H1 (cell line): ENCODE measurements around the gene SEL1L2. TPM values are rescaled to one million over a fixed set of nuclear protein-coding genes. Genes with fewer than 3 reads are reported as not detected.

Experiments
- CTCF ChIA-PET: fragments of 300-600 bp; sonication (Branson Sonifier 250); formaldehyde crosslinking; loops from one replicate; lab custom pipeline; 2021; ENCODE audit not compliant: partially characterized antibody; lab: Charles Lee
- POLR2A ChIA-PET: fragments of 300-600 bp; sonication (Branson Sonifier 250); formaldehyde crosslinking; loops from one replicate; lab custom pipeline; 2021; ENCODE audit warnings: inconsistent platforms; ENCODE audit not compliant: partially characterized antibody; lab: Charles Lee
- DNase-seq, 2 experiments: peaks; one replicate each; pipeline versions ENCODE4 v3.0.0 to v3.0.0-alpha.2; 2010 to 2022; ENCODE audit warnings: low spot score in 2 of 2, low read depth in 1 of 2, mixed read lengths in 1 of 2
- FAIRE-seq: peaks from 2 replicates; lab custom pipeline; 2011; peaks lifted over from hg19 to GRCh38; lab: Jason Lieb, UNC
- H2AFZ ChIP-seq: 2 replicates; pipeline ENCODE4 v1.8.1; 2012; ENCODE audit warnings: low read length, inconsistent platforms
- H2AK5ac ChIP-seq: 2 replicates; pipeline ENCODE4 v1.6.1; 2013; ENCODE audit warnings: low read depth, low read length
- H2BK120ac ChIP-seq: replicated peaks from 2 replicates; pipeline ENCODE3; 2013; ENCODE audit warnings: low read depth, low read length, inconsistent platforms
- H2BK12ac ChIP-seq: 2 replicates; pipeline ENCODE4 v1.6.1; 2013; ENCODE audit warnings: low read depth, low read length
- H2BK15ac ChIP-seq: 2 replicates; pipeline ENCODE4 v1.6.1; 2013; ENCODE audit warnings: low read length
- H2BK20ac ChIP-seq: 2 replicates; pipeline ENCODE4 v1.6.1; 2013; ENCODE audit warnings: low read length
- H2BK5ac ChIP-seq: 2 replicates; pipeline ENCODE4 v1.6.1; 2013; ENCODE audit warnings: low read depth, low read length
- H3K14ac ChIP-seq: 2 replicates; pipeline ENCODE4 v1.6.1; 2013; ENCODE audit warnings: inconsistent platforms; ENCODE audit not compliant: insufficient read length
- H3K18ac ChIP-seq: 2 replicates; pipeline ENCODE4 v1.6.1; 2013; ENCODE audit warnings: low read length; ENCODE audit errors: extremely low read depth
- H3K23ac ChIP-seq: 2 replicates; pipeline ENCODE4 v1.6.1; 2013; ENCODE audit warnings: inconsistent platforms; ENCODE audit not compliant: insufficient read length
- H3K23me2 ChIP-seq: 2 replicates; pipeline ENCODE4 v1.6.1; 2013; ENCODE audit warnings: low read depth, low read length
- H3K27ac ChIP-seq: 2 replicates; pipeline ENCODE4 v1.6.1; 2011; ENCODE audit warnings: low read depth, low read length, inconsistent platforms
- H3K27me3 ChIP-seq, 4 experiments: replicated peaks in 1 of 4; 1 replicate in 1 of 4; 2 replicates in 3 of 4; pipeline versions ENCODE4 v1.6.1 to v1.8.1; 2011 to 2013; ENCODE audit warnings: low read length in 3 of 4, mild to moderate bottlenecking in 3 of 4, inconsistent platforms in 2 of 4, mixed read lengths in 2 of 4, moderate library complexity in 1 of 4; ENCODE audit not compliant: control insufficient read depth in 3 of 4, insufficient read depth in 3 of 4; ENCODE audit errors: extremely low read depth in 1 of 4
- H3K36me3 ChIP-seq, 4 experiments: 2 replicates each; pipeline versions ENCODE4 v1.6.1 to v1.8.1; 2011 to 2013; ENCODE audit warnings: mild to moderate bottlenecking in 4 of 4, low read length in 3 of 4, moderate library complexity in 2 of 4, control low read depth in 1 of 4, inconsistent platforms in 1 of 4; ENCODE audit not compliant: insufficient read depth in 4 of 4, control insufficient read depth in 2 of 4
- H3K4ac ChIP-seq: replicated peaks from 2 replicates; pipeline ENCODE3; 2013; ENCODE audit warnings: low read length, low read depth, mixed read lengths, inconsistent platforms; ENCODE audit not compliant: insufficient read length
- H3K4me1 ChIP-seq, 4 experiments: replicated peaks in 1 of 4; 1 replicate in 1 of 4; 2 replicates in 3 of 4; pipeline versions ENCODE4 v1.6.1 to v1.8.1; 2011 to 2013; ENCODE audit warnings: low read length in 3 of 4, inconsistent platforms in 2 of 4, mixed read lengths in 1 of 4; ENCODE audit not compliant: insufficient read depth in 4 of 4, control insufficient read depth in 3 of 4
- H3K4me2 ChIP-seq, 2 experiments: 2 replicates each; pipeline versions ENCODE4 v1.6.1 to v1.8.1; 2011 to 2013; ENCODE audit warnings: low read depth in 2 of 2, low read length in 2 of 2, control low read depth in 1 of 2, inconsistent platforms in 1 of 2, mild to moderate bottlenecking in 1 of 2; ENCODE audit not compliant: insufficient read depth in 1 of 2
- H3K4me3 ChIP-seq, 4 experiments: fragments of 200-600, 300-600 bp in 1 of 4; sonication (generic), shearing (Covaris generic), sonication (Bioruptor Twin) in 1 of 4; 2 replicates each; pipeline versions ENCODE4 v1.5.1 to v1.8.1; 2011 to 2016; ENCODE audit warnings: low read length in 4 of 4, low read depth in 3 of 4, control low read depth in 2 of 4, inconsistent platforms in 2 of 4, mild to moderate bottlenecking in 2 of 4, mixed read lengths in 1 of 4, moderate library complexity in 1 of 4; ENCODE audit not compliant: insufficient read depth in 2 of 4; ENCODE audit errors: extremely low read depth in 1 of 4
- H3K56ac ChIP-seq: replicated peaks from 2 replicates; pipeline ENCODE3; 2013; ENCODE audit warnings: low read depth, mild to moderate bottlenecking, mixed read lengths, low read length, inconsistent platforms; ENCODE audit not compliant: insufficient read length
- H3K79me1 ChIP-seq: 2 replicates; pipeline ENCODE4 v1.6.1; 2013; ENCODE audit warnings: low read depth, low read length, control low read depth
- H3K79me2 ChIP-seq, 2 experiments: 2 replicates each; pipeline versions ENCODE4 v1.6.1 to v1.8.1; 2012 to 2013; ENCODE audit warnings: low read length in 2 of 2, mild to moderate bottlenecking in 2 of 2, inconsistent platforms in 1 of 2; ENCODE audit not compliant: insufficient read depth in 2 of 2, control insufficient read depth in 1 of 2
- H3K9ac ChIP-seq, 4 experiments: replicated peaks in 1 of 4; 1 replicate in 1 of 4; 2 replicates in 3 of 4; pipeline versions ENCODE4 v1.6.1 to v1.8.1; 2011 to 2013; ENCODE audit warnings: low read depth in 3 of 4, low read length in 3 of 4, control low read depth in 2 of 4, mild to moderate bottlenecking in 2 of 4, moderate library complexity in 2 of 4, inconsistent platforms in 1 of 4; ENCODE audit errors: extremely low read depth in 1 of 4
- H3K9me3 ChIP-seq, 2 experiments: 2 replicates each; pipeline versions ENCODE4 v1.6.1 to v1.8.1; 2012 to 2013; ENCODE audit warnings: mild to moderate bottlenecking in 2 of 2, moderate library complexity in 2 of 2, control low read depth in 1 of 2, inconsistent platforms in 1 of 2, low read depth in 1 of 2, low read length in 1 of 2, mixed read lengths in 1 of 2; ENCODE audit not compliant: insufficient read depth in 2 of 2
- H4K20me1 ChIP-seq, 2 experiments: replicated peaks in 1 of 2; 2 replicates each; pipeline versions ENCODE3 to v1.8.1; 2011 to 2013; ENCODE audit warnings: inconsistent platforms in 2 of 2, low read length in 2 of 2, mild to moderate bottlenecking in 1 of 2; ENCODE audit not compliant: insufficient read depth in 2 of 2, control insufficient read depth in 1 of 2
- H4K5ac ChIP-seq: 2 replicates; pipeline ENCODE4 v1.6.1; 2013; ENCODE audit warnings: low read length, low read depth, mixed read lengths, inconsistent platforms; ENCODE audit not compliant: insufficient read length
- H4K8ac ChIP-seq: 2 replicates; pipeline ENCODE4 v1.8.0; 2013; ENCODE audit warnings: mild to moderate bottlenecking, moderate library complexity, low read length, inconsistent platforms; ENCODE audit not compliant: insufficient read depth; ENCODE audit errors: extremely low read depth
- H4K91ac ChIP-seq: replicated peaks from 2 replicates; pipeline ENCODE3; 2013; ENCODE audit warnings: low read length, mixed read lengths, inconsistent platforms; ENCODE audit not compliant: insufficient read length
- EP300 ChIP-seq, 2 experiments: IDR thresholded peaks; 1 replicate in 1 of 2; 2 replicates in 1 of 2; pipeline ENCODE4 v1.6.1; 2011 to 2012; ENCODE audit warnings: low read depth in 2 of 2, low read length in 2 of 2, mild to moderate bottlenecking in 2 of 2, borderline replicate concordance in 1 of 2, inconsistent platforms in 1 of 2, moderate library complexity in 1 of 2
- POLR2AphosphoS5 ChIP-seq: IDR thresholded peaks from 2 replicates; pipeline ENCODE4 v1.6.1; 2011; ENCODE audit warnings: low read depth, low read length
- RAD21 ChIP-seq, 2 experiments: IDR thresholded peaks in 1 of 2; conservative IDR thresholded peaks in 1 of 2; 2 replicates each; pipeline ENCODE4 v1.6.1; 2011; ENCODE audit warnings: low read depth in 2 of 2, low read length in 2 of 2, improper control_type of control experiment in 1 of 2, inconsistent platforms in 1 of 2, mild to moderate bottlenecking in 1 of 2, moderate library complexity in 1 of 2
- SIRT6 ChIP-seq: IDR thresholded peaks from one replicate; pipeline ENCODE4 v1.7.1; 2012; ENCODE audit warnings: low read length, inconsistent platforms
- TBP ChIP-seq: IDR thresholded peaks from 2 replicates; pipeline ENCODE4 v1.6.1; 2011; ENCODE audit warnings: low read depth, low read length, improper control_type of control experiment
- WGBS, 2 experiments: shearing (Covaris generic) in 1 of 2; methylation state at CpG; one replicate each; pipeline versions ENCODE4 v1.1.6 to v1.1.7; 2013 to 2015; ENCODE audit warnings: low lambda C conversion rate in 2 of 2, mixed read lengths in 2 of 2, inconsistent platforms in 1 of 2, low coverage in 1 of 2, missing lambda C conversion rate in 1 of 2; ENCODE audit not compliant: insufficient replicate concordance in 2 of 2, insufficient coverage in 1 of 2, insufficient read length in 1 of 2; ENCODE audit errors: extremely low coverage in 1 of 2, missing lambda C conversion rate in 1 of 2; 5-methylcytosine and 5-hydroxymethylcytosine counted together
- polyA plus RNA-seq, 7 experiments: library from polyadenylated mRNA; depleted of rRNA in 3 of 7; stranded (reverse) in 5 of 7; unstranded in 2 of 7; fragments of >200 nt in 5 of 7; fragments of 200-250 nt in 2 of 7; gene quantifications; 1 replicate in 5 of 7; 2 replicates in 1 of 7; 4 replicates in 1 of 7; pipeline versions ENCODE4 v1.2.1 to v1.2.3, GENCODE V29; 2011 to 2013; ENCODE audit warnings: missing spikeins in 2 of 7, mixed read lengths in 2 of 7
- total RNA-seq: library from RNA; stranded (reverse); fragmentation: NEBNext Ultra II Directional; extraction: Animal tissue kit (Norgen Biotek cat#: 25700); gene quantifications from 2 replicates; pipeline ENCODE4 v1.2.1, GENCODE V29; 2021
- TF ChIP-seq, protein P1 (sequence below), 3 experiments: IDR thresholded peaks; 1 replicate in 2 of 3; 2 replicates in 1 of 3; pipeline versions ENCODE4 v1.5.1 to v1.6.1; 2011; ENCODE audit warnings: low read length in 3 of 3, mild to moderate bottlenecking in 3 of 3, inconsistent platforms in 2 of 3, low read depth in 1 of 3, moderate library complexity in 1 of 3; ENCODE audit not compliant: insufficient read depth in 1 of 3; ENCODE audit errors: control extremely low read depth in 1 of 3

The SEL1L2 gene
- total and polyA plus RNA-seq, 2 of the 8 experiments (the other 6 are each of a cell fraction or from before 2014, with no cell fraction given) = not detected

DNA sequence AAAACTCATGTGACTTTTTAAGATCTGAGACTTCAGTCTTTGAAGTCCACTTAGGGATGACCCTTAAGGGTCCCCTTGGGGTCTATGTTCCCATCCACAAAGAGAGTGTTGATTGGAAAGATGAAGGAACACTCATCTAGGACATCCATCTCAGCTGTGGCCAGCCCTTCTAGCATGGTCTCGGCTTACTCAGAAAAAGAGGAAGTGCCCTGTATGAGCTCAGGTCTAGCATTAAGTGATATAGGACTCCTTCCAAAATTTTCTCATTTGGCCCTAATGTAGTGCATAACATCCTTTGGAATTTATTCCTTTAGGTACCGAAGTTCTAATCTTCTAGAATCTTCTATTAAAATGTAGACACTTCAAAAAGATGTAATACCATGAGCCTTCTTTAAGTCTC is 128.2 kb downstream of the SEL1L2 start:
- H3K23me2 ChIP-seq = no peaks in the 10 kb centered on the region; the same call in 1 of the 2 replicates
- H3K36me3 ChIP-seq = no peaks in the 10 kb centered on the region
- H3K18ac ChIP-seq = no peak overlapping the region
- H3K27ac ChIP-seq = no peak overlapping the region
- H2BK120ac ChIP-seq = no peak overlapping the region
- no peak overlapping the region for H2AK5ac ChIP-seq
- H2BK12ac ChIP-seq = no peak overlapping the region
- H3K56ac ChIP-seq = no peak overlapping the region
- no peak overlapping the region for H3K14ac ChIP-seq
- H2AFZ ChIP-seq = no peak overlapping the region
- no peaks in the 10 kb centered on the region for H3K79me2 ChIP-seq
- H3K9ac ChIP-seq = no peak overlapping the region
- no peak overlapping the region for H2BK15ac ChIP-seq
- H4K91ac ChIP-seq = no peak overlapping the region
- H3K4me3 ChIP-seq = no peak overlapping the region
- H3K27me3 ChIP-seq = no peaks in the 10 kb centered on the region
- CTCF ChIA-PET = interaction anchor here (1.6 kb wide), 1 partner anchor 11 kb away, joined by 3 read pairs; no protein-coding TSS in a partner anchor
- H3K4me1 ChIP-seq = no peaks in the 10 kb centered on the region; a peak in 2 of 7 replicates
- WGBS, 2 experiments = 93% methylated on average over 2 of the region's 2 CpGs; no CpG with 5 or more reads in 1 of the 2 experiments
- H3K4me2 ChIP-seq = no peak overlapping the region
- no peaks in the 10 kb centered on the region for H3K79me1 ChIP-seq
- no peak overlapping the region for H3K4ac ChIP-seq
- H3K9me3 ChIP-seq = no peaks in the 10 kb centered on the region
- DNase-seq (no peak), FAIRE-seq (no peak)
- POLR2A ChIA-PET = interaction anchor here (0.9 kb wide), 1 partner anchor 10 kb away, joined by 3 read pairs; no protein-coding TSS in a partner anchor
- no peak overlapping the region for H2BK5ac ChIP-seq
- H4K5ac ChIP-seq = no peak overlapping the region
- H3K23ac ChIP-seq = no peak overlapping the region
- no peak overlapping the region for H2BK20ac ChIP-seq
- no peaks in the 10 kb centered on the region for H4K20me1 ChIP-seq
- no peak overlapping the region for H4K8ac ChIP-seq
- no peak for TF ChIP-seq RAD21 (IDR thresholded peaks at IDR 0.05 in 1 of 2, conservative IDR thresholded peaks at IDR 0.05 in 1 of 2; ENCODE audit: low read depth in 2 of 2, low read length in 2 of 2)
- TF ChIP-seq EP300 (IDR thresholded peaks at IDR 0.05; ENCODE audit: borderline replicate concordance in 1 of 2, low read depth in 2 of 2, low read length in 2 of 2) = no peak
- no peak for TF ChIP-seq POLR2AphosphoS5
- no peak for TF ChIP-seq TBP
- TF ChIP-seq, protein P1, sequence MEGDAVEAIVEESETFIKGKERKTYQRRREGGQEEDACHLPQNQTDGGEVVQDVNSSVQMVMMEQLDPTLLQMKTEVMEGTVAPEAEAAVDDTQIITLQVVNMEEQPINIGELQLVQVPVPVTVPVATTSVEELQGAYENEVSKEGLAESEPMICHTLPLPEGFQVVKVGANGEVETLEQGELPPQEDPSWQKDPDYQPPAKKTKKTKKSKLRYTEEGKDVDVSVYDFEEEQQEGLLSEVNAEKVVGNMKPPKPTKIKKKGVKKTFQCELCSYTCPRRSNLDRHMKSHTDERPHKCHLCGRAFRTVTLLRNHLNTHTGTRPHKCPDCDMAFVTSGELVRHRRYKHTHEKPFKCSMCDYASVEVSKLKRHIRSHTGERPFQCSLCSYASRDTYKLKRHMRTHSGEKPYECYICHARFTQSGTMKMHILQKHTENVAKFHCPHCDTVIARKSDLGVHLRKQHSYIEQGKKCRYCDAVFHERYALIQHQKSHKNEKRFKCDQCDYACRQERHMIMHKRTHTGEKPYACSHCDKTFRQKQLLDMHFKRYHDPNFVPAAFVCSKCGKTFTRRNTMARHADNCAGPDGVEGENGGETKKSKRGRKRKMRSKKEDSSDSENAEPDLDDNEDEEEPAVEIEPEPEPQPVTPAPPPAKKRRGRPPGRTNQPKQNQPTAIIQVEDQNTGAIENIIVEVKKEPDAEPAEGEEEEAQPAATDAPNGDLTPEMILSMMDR (IDR thresholded peaks at IDR 0.05; ENCODE audit: control extremely low read depth in 1 of 3, insufficient read depth in 1 of 3, low read depth in 1 of 3, low read length in 3 of 3) = no peak
- no peak for TF ChIP-seq SIRT6
